SK-N-SH treated with all-trans-retinoic acid at 6 μM for 48 hours (cell line): ENCODE measurements around the gene IL10RA.

Experiments used
- ATAC-seq: fragments of 200-7000 bp; cut with Tn5 transposase; 3 replicates; pipeline ENCODE4 v1.9.1; 2020; ENCODE audit warnings: mild to moderate bottlenecking, moderate library complexity
- ARNTL ChIP-seq: fragments of 450-650 bp; formaldehyde crosslinking; IDR thresholded peaks from 2 replicates; pipeline ENCODE4 v1.5.0; 2020; ENCODE audit warnings: low read depth, mild to moderate bottlenecking, moderate library complexity, borderline replicate concordance
- BACH2 ChIP-seq: fragments of 250-450 bp; sonication (Bioruptor Pico); IDR thresholded peaks from 2 replicates; pipeline ENCODE4 v1.9.0; 2021; ENCODE audit warnings: mild to moderate bottlenecking, borderline replicate concordance
- CREB5 ChIP-seq: fragments of 250-450 bp; sonication (Bioruptor Pico); IDR thresholded peaks from 2 replicates; pipeline ENCODE4 v1.5.1; 2020; ENCODE audit warnings: low read depth, mild to moderate bottlenecking, moderate library complexity
- CSDC2 ChIP-seq: fragments of 250-450 bp; sonication (Bioruptor Pico); IDR thresholded peaks from 2 replicates; pipeline ENCODE4 v1.5.0; 2020; ENCODE audit warnings: mild to moderate bottlenecking, moderate library complexity
- ESRRG ChIP-seq: fragments of 250-450 bp; sonication (Bioruptor Pico); IDR thresholded peaks from 2 replicates; pipeline ENCODE4 v1.6.1; 2021; ENCODE audit warnings: mild to moderate bottlenecking
- GLIS3 ChIP-seq: fragments of 250-450 bp; sonication (Bioruptor Pico); IDR thresholded peaks from 2 replicates; pipeline ENCODE4 v1.5.0; 2020; ENCODE audit warnings: mild to moderate bottlenecking, moderate library complexity
- ISL1 ChIP-seq: fragments of 250-450 bp; sonication (Bioruptor Pico); IDR thresholded peaks from 2 replicates; pipeline ENCODE4 v2.1.2; 2022; ENCODE audit warnings: mild to moderate bottlenecking, moderate library complexity
- PATZ1 ChIP-seq: fragments of 250-450 bp; sonication (Bioruptor Pico); IDR thresholded peaks from 2 replicates; pipeline ENCODE4 v1.8.0; 2020; ENCODE audit warnings: mild to moderate bottlenecking, moderate library complexity, borderline replicate concordance
- POU6F1 ChIP-seq: fragments of 250-450 bp; sonication (Bioruptor Pico); IDR thresholded peaks from 2 replicates; pipeline ENCODE4 v1.8.0; 2021; ENCODE audit warnings: low read depth, mild to moderate bottlenecking, moderate library complexity, borderline replicate concordance
- PPARA ChIP-seq: fragments of 250-450 bp; sonication (Bioruptor Pico); IDR thresholded peaks from 2 replicates; pipeline ENCODE4 v1.5.0; 2020; ENCODE audit warnings: mild to moderate bottlenecking, borderline replicate concordance
- RARB ChIP-seq: fragments of 250-450 bp; sonication (Bioruptor Pico); IDR thresholded peaks from 2 replicates; pipeline ENCODE4 v1.8.0; 2021; ENCODE audit warnings: mild to moderate bottlenecking, moderate library complexity
- TCF4 ChIP-seq: fragments of 250-450 bp; sonication (Bioruptor Pico); IDR thresholded peaks from 2 replicates; pipeline ENCODE4 v1.8.0; 2021; ENCODE audit warnings: mild to moderate bottlenecking, moderate library complexity, borderline replicate concordance
- TOX ChIP-seq: fragments of 250-450 bp; sonication (Bioruptor Pico); IDR thresholded peaks from 2 replicates; pipeline ENCODE4 v1.8.0; 2021; ENCODE audit warnings: mild to moderate bottlenecking, moderate library complexity, borderline replicate concordance
- TSHZ2 ChIP-seq: fragments of 250-450 bp; sonication (Bioruptor Pico); IDR thresholded peaks from 2 replicates; pipeline ENCODE4 v1.5.0; 2020; ENCODE audit warnings: mild to moderate bottlenecking, moderate library complexity
- ZC3H10 ChIP-seq: fragments of 250-450 bp; sonication (Bioruptor Pico); IDR thresholded peaks from 2 replicates; pipeline ENCODE4 v1.5.1; 2021; ENCODE audit warnings: mild to moderate bottlenecking, moderate library complexity
- ZFP3 ChIP-seq: fragments of 250-450 bp; sonication (Bioruptor Pico); IDR thresholded peaks from 2 replicates; pipeline ENCODE4 v1.5.0; 2020; ENCODE audit warnings: mild to moderate bottlenecking, moderate library complexity
- ZFP30 ChIP-seq: fragments of 450-650 bp; formaldehyde crosslinking; IDR thresholded peaks from 2 replicates; pipeline ENCODE4 v1.5.0; 2022; ENCODE audit warnings: mild to moderate bottlenecking, moderate library complexity
- ZNF565 ChIP-seq: fragments of 450-650 bp; formaldehyde crosslinking; conservative IDR thresholded peaks from 2 replicates; pipeline ENCODE4 v1.5.0; 2020; ENCODE audit warnings: low read depth, mild to moderate bottlenecking, moderate library complexity
- ZNF70 ChIP-seq: fragments of 450-650 bp; formaldehyde crosslinking; IDR thresholded peaks from 2 replicates; pipeline ENCODE4 v1.5.0; 2020; ENCODE audit warnings: mild to moderate bottlenecking, moderate library complexity
- ZNF8 ChIP-seq: fragments of 450-650 bp; formaldehyde crosslinking; IDR thresholded peaks from 2 replicates; pipeline ENCODE4 v1.5.0; 2020; ENCODE audit warnings: mild to moderate bottlenecking, moderate library complexity

The IL10RA gene

GRCh38 chr11:118016104-118016503 lies 29.9 kb downstream of the IL10RA start:
- no peak for TF ChIP-seq CSDC2 (CRISPR knock-in tag)
- TF ChIP-seq TSHZ2 (CRISPR knock-in tag) = no peak
- no peak for TF ChIP-seq ZFP30 (CRISPR knock-in tag)
- no peak for TF ChIP-seq ISL1
- TF ChIP-seq ZFP3 (CRISPR knock-in tag) = no peak
- TF ChIP-seq, all 23 proteins: peak for 0
- ATAC-seq = no peak

GRCh38 chr11:118017111-118017510 lies 30.9 kb downstream of the IL10RA start:
- no peak for TF ChIP-seq ZNF70
- no peak for TF ChIP-seq POU6F1 (CRISPR knock-in tag)
- no peak for TF ChIP-seq ZNF565 (CRISPR knock-in tag)
- no peak for TF ChIP-seq TCF4
- TF ChIP-seq RARB (CRISPR knock-in tag) = no peak
- no peak for TF ChIP-seq ZNF8 (CRISPR knock-in tag)
- no peak for TF ChIP-seq ZFP3 (CRISPR knock-in tag)
- no peak for ATAC-seq

- TF ChIP-seq ESRRG (CRISPR knock-in tag) (no peak), PPARA (CRISPR knock-in tag) (no peak), ZNF70 (no peak), ZC3H10 (CRISPR knock-in tag) (no peak), ARNTL (CRISPR knock-in tag) (no peak), ZFP3 (CRISPR knock-in tag) (no peak)
- TF ChIP-seq, all 23 proteins: peak for 0
- ATAC-seq = no peak
Observed at GRCh38 chr11:118017631-118018315, 31.6 kb downstream of the IL10RA start.

- ATAC-seq = no peak
- TF ChIP-seq ARNTL (CRISPR knock-in tag) = no peak
- no peak for TF ChIP-seq PATZ1 (CRISPR knock-in tag)
- TF ChIP-seq BACH2 (CRISPR knock-in tag) = no peak
- TF ChIP-seq ZNF565 (CRISPR knock-in tag) = no peak
- no peak for TF ChIP-seq ZNF70
- no peak for TF ChIP-seq GLIS3
- TF ChIP-seq CREB5 (CRISPR knock-in tag) = no peak
- TF ChIP-seq ISL1 = no peak
- no peak for TF ChIP-seq TOX
- TF ChIP-seq ESRRG (CRISPR knock-in tag) = no peak
Observed at GRCh38 chr11:118018401-118018800, 32.2 kb downstream of the IL10RA start.

- no peak for ATAC-seq
- TF ChIP-seq ZFP30 (CRISPR knock-in tag) (peak; percentile 75), GLIS3 (no peak), PPARA (CRISPR knock-in tag) (no peak), ZNF8 (CRISPR knock-in tag) (no peak), PATZ1 (CRISPR knock-in tag) (no peak), TSHZ2 (CRISPR knock-in tag) (no peak)
Observed at GRCh38 chr11:118021146-118021545, 35.0 kb downstream of the IL10RA start.
